Common myeloid progenitor, CD34-positive (primary cell): Measurements from ENCODE around the gene VIPR1.

Experiments
- CTCF ChIA-PET: fragments of 350-600 bp; sonication (Branson Sonifier 250); formaldehyde crosslinking; loops from one replicate; lab custom pipeline; 2021; ENCODE audit warnings: antibody characterized with exemption; lab: Charles Lee
- POLR2A ChIA-PET: fragments of 350-600 bp; sonication (Branson Sonifier 250); formaldehyde crosslinking; loops from one replicate; lab custom pipeline; 2021; ENCODE audit warnings: antibody characterized with exemption; lab: Charles Lee
- DNase-seq, 3 donors: peaks; one replicate each; pipeline versions ENCODE4 v3.0.0 to v3.0.0-alpha.2; 2013
- H3K27ac ChIP-seq, 2 experiments: 1 replicate in 1 of 2; 2 replicates in 1 of 2; pipeline ENCODE4 v1.7.0; 2013; ENCODE audit warnings: inconsistent platforms in 2 of 2, low read length in 2 of 2, mild to moderate bottlenecking in 2 of 2, low read depth in 1 of 2, moderate library complexity in 1 of 2; ENCODE audit not compliant: severe bottlenecking in 2 of 2, insufficient read depth in 1 of 2, poor library complexity in 1 of 2
- H3K27me3 ChIP-seq, 5 experiments: replicated peaks in 2 of 5; 1 replicate in 3 of 5; 2 replicates in 2 of 5; pipeline versions ENCODE4 v1.6.1 to v1.7.0; 2013; ENCODE audit warnings: low read length in 4 of 5, mild to moderate bottlenecking in 2 of 5, moderate library complexity in 2 of 5, inconsistent platforms in 1 of 5; ENCODE audit not compliant: insufficient read depth in 5 of 5, control insufficient read depth in 4 of 5
- H3K36me3 ChIP-seq, 4 experiments: 1 replicate in 2 of 4; 2 replicates in 2 of 4; pipeline versions ENCODE4 v1.6.1 to v1.7.0; 2013; ENCODE audit warnings: low read length in 3 of 4, control low read depth in 1 of 4, mild to moderate bottlenecking in 1 of 4; ENCODE audit not compliant: control insufficient read depth in 4 of 4, insufficient read depth in 4 of 4
- H3K4me1 ChIP-seq, 4 experiments: 1 replicate in 3 of 4; 2 replicates in 1 of 4; pipeline versions ENCODE4 v1.6.1 to v1.7.1; 2013; ENCODE audit warnings: low read length in 3 of 4, mild to moderate bottlenecking in 3 of 4, control low read depth in 1 of 4, inconsistent platforms in 1 of 4, moderate library complexity in 1 of 4; ENCODE audit not compliant: control insufficient read depth in 4 of 4, insufficient read depth in 4 of 4; ENCODE audit errors: control extremely low read depth in 1 of 4
- H3K4me3 ChIP-seq, 7 experiments: 1 replicate in 4 of 7; 2 replicates in 3 of 7; pipeline versions ENCODE4 v1.5.1 to v1.7.0; 2013; ENCODE audit warnings: mild to moderate bottlenecking in 7 of 7, low read length in 6 of 7, moderate library complexity in 6 of 7, inconsistent platforms in 2 of 7, low read depth in 2 of 7, control low read depth in 1 of 7; ENCODE audit not compliant: insufficient read depth in 4 of 7, control insufficient read depth in 1 of 7; ENCODE audit errors: extremely low read depth in 1 of 7
- H3K9me3 ChIP-seq, 5 experiments: 1 replicate in 4 of 5; 2 replicates in 1 of 5; pipeline versions ENCODE4 v1.6.1 to v1.7.1; 2013; ENCODE audit warnings: low read length in 4 of 5, mild to moderate bottlenecking in 2 of 5, inconsistent platforms in 1 of 5, low read depth in 1 of 5, moderate library complexity in 1 of 5; ENCODE audit not compliant: control insufficient read depth in 4 of 5, insufficient read depth in 2 of 5; ENCODE audit errors: control extremely low read depth in 1 of 5
- WGBS: methylation state at CpG from one replicate; pipeline ENCODE4 v1.1.5; 2013; ENCODE audit not compliant: insufficient coverage; 5-methylcytosine and 5-hydroxymethylcytosine counted together

The VIPR1 gene

DNA sequence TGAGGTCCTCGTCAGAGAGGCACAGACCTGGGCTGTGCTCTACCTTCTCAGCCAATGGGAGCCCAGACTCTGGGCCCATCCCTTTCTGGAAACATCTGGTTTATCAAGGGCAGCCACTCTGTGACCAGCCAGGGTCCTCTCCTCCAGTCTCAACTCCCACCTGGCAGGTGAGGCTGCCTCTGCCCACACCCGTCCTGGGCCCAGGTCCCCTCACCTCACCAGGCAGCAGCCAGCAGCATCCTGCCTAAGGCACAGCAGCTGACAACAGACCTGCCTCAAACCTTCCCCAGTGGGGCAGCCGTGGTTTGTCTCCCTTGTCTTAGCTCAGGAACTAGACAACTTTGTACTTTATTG, 8.7 kb upstream of the VIPR1 start:
- Histone ChIP-seq H3K9me3 (no peaks in the 10 kb centered on the region), H3K27ac (no peak overlapping the region), H3K27me3 (peaks cover 0 to 5% (median 4%) of the 10 kb centered on the region in 5 experiments), H3K4me1 (peaks cover 4 to 52% (median 18%) of the 10 kb centered on the region in 4 experiments), H3K4me3 (no peak overlapping the region), H3K36me3 (no peaks in the 10 kb centered on the region)
- no peak for DNase-seq
- POLR2A ChIA-PET = no interaction called here
- WGBS = 96% methylated on average over 2 of the region's 3 CpGs
- CTCF ChIA-PET = no interaction called here

- no peaks in the 10 kb centered on the region for H3K9me3 ChIP-seq
- ChIA-PET CTCF (no interaction called here), POLR2A (no interaction called here)
- peaks cover 1 to 20% (median 9%) of the 10 kb centered on the region in 5 experiments for H3K27me3 ChIP-seq
- no peaks in the 10 kb centered on the region for H3K36me3 ChIP-seq
- DNase-seq = no peak
- H3K4me1 ChIP-seq = peaks cover 4 to 38% (median 13%) of the 10 kb centered on the region in 4 experiments
- no peak overlapping the region for H3K4me3 ChIP-seq
- H3K27ac ChIP-seq = no peak overlapping the region
Observed at GRCh38 chr3:42495393-42495792, 7.0 kb upstream of the VIPR1 start.

DNA sequence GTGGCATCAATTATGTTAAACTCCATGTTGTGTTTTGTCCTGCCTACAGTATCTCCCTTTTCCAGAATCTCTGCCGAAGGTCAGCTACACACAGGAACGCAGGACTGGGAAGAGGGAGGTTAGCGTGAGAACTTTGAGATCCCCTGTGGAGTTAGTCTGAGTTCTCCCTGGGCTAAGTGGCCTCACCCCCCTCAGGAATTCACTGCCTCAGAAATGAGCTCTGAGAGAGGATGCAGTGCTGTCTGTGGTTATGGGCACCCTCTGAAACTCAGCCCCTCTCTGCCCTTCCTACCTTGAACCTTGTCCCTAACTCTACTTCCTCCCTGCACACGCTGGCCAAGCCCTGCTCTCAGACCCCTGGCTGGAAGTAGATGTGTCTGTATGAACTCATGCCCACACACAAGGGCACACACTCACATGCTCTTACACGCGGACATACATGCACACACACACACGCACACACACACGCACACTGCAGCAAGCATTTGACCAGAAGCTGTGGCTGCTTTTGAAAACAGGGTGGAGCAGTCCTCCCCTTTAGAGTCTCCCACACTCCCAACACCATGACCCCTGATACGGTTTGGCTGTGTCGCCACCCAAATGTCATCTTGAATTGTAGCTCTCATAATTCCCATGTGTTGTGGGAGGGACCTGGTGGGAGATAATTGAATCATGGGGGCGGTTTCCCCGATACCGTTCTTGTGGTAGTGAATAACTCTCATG, 5.3 kb upstream of the VIPR1 start:
- no peak for DNase-seq
- Histone ChIP-seq H3K4me3 (no peak overlapping the region), H3K27ac (no peak overlapping the region), H3K36me3 (no peaks in the 10 kb centered on the region), H3K9me3 (no peaks in the 10 kb centered on the region), H3K27me3 (peaks cover 4 to 38% (median 16%) of the 10 kb centered on the region in 5 experiments), H3K4me1 (peaks cover 4 to 31% (median 18%) of the 10 kb centered on the region in 4 experiments)
- 84% methylated on average over 9 of the region's 13 CpGs for WGBS
- CTCF ChIA-PET = interaction anchor here (1.0 to 1.2 kb wide), 2 partner anchors 10 to 28 kb away, joined by 3 to 4 read pairs; no protein-coding TSS in a partner anchor
- POLR2A ChIA-PET = no interaction called here

DNA sequence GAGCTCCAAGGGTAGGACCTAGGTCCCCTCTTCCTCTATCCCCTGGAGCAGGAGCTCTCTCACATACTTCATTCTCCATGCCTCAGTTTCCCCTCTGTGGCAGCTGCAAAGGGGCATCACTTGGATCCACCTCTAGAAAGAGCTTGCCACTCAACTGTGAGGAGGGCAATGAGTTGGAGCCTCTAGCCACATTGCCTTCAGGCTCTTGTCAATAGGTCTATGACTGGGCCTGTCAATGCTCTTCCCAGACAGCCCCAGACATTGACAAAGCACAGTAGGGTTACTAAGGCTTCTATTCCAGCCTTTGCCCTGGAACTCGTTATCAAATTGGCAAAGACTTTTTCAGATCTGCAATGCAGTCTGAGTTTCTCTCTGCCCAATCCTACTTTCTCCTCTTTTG, 4.4 kb upstream of the VIPR1 start:
- no peak overlapping the region for H3K27ac ChIP-seq
- H3K27me3 ChIP-seq = peaks cover 4 to 40% (median 16%) of the 10 kb centered on the region in 5 experiments
- no peaks in the 10 kb centered on the region for H3K9me3 ChIP-seq
- no peaks in the 10 kb centered on the region for H3K36me3 ChIP-seq
- WGBS = 86% methylated on average over 1 of the region's 1 CpG
- H3K4me3 ChIP-seq = no peak overlapping the region
- peaks cover 0 to 26% (median 18%) of the 10 kb centered on the region in 4 experiments for H3K4me1 ChIP-seq
- ChIA-PET CTCF (interaction anchor here (0.6 to 1.2 kb wide), 4 partner anchors 9 to 45 kb away, joined by 3 to 6 read pairs (median 4); no protein-coding TSS in a partner anchor), POLR2A (no interaction called here)
- DNase-seq = no peak

- Histone ChIP-seq H3K27me3 (peaks cover 4 to 43% (median 16%) of the 10 kb centered on the region in 5 experiments), H3K4me1 (peaks cover 0 to 23% (median 21%) of the 10 kb centered on the region in 4 experiments), H3K36me3 (no peaks in the 10 kb centered on the region), H3K27ac (no peak overlapping the region), H3K9me3 (no peaks in the 10 kb centered on the region), H3K4me3 (no peak overlapping the region)
- WGBS = 98% methylated on average over 8 of the region's 13 CpGs
- ChIA-PET CTCF (interaction anchor here (0.5 to 1.0 kb wide), 2 partner anchors 41 to 378 kb away, joined by 3 read pairs; no protein-coding TSS in a partner anchor), POLR2A (no interaction called here)
- no peak for DNase-seq
Observed at GRCh38 chr3:42498791-42499477, 3.5 kb upstream of the VIPR1 start.

DNA sequence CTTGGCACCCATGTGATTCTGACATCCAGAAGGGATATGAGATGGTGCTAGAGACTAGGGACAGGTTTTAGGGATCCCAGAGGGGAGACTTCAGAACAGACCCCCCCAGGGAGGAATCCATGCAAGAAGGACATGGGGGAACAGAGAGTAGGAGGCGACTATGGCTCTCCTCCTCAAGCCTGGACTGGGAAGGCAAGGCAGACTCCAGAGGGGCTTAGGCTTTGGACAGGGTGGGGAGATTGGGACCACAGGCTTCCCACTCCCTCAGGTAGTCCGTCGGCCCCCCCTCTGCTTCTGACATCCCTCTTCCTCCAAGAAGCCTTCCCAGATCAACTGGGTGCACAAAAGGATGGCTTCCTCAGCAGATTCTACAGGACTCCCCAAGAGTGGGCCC, 3.0 kb upstream of the VIPR1 start:
- H3K4me3 ChIP-seq = no peak overlapping the region
- H3K4me1 ChIP-seq = peaks cover 0 to 28% (median 21%) of the 10 kb centered on the region in 4 experiments
- POLR2A ChIA-PET = no interaction called here
- no peak for DNase-seq
- 100% methylated on average over 1 of the region's 3 CpGs for WGBS
- no peaks in the 10 kb centered on the region for H3K9me3 ChIP-seq
- CTCF ChIA-PET = interaction anchor here (1.0 kb wide), 1 partner anchor 41 kb away, joined by 3 read pairs; no protein-coding TSS in a partner anchor
- peaks cover 4 to 43% (median 16%) of the 10 kb centered on the region in 5 experiments for H3K27me3 ChIP-seq
- no peak overlapping the region for H3K27ac ChIP-seq
- no peaks in the 10 kb centered on the region for H3K36me3 ChIP-seq

DNA sequence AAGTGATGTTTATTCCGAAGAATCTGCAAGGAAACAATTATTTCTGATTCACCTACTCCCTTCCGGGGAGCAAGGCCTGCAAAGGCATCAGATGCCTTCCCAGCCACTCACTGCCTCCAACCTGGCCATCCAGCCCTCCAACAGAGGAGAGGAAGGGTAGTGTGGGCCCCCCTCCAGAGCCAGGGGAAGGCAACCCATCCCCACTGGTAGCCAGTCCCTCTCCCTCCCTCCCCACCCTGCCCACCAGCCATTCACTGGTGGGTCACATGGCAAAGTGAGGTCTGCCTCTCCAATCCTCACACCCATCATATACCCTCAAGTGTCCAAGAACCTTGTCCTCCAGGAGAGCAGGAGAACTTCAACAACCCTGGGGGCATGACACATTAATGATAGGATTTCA, 2.4 kb upstream of the VIPR1 start:
- H3K36me3 ChIP-seq = no peaks in the 10 kb centered on the region
- no peaks in the 10 kb centered on the region for H3K9me3 ChIP-seq
- POLR2A ChIA-PET = no interaction called here
- no peak for DNase-seq
- WGBS = 90% methylated on average over 2 of the region's 2 CpGs
- H3K4me3 ChIP-seq = no peak overlapping the region
- H3K27ac ChIP-seq = no peak overlapping the region
- CTCF ChIA-PET = interaction anchor here (0.5 to 3.2 kb wide), 7 partner anchors 8 to 1712 kb away, joined by 3 to 21 read pairs (median 7); no protein-coding TSS in a partner anchor
- H3K27me3 ChIP-seq = peaks cover 4 to 43% (median 16%) of the 10 kb centered on the region in 5 experiments
- H3K4me1 ChIP-seq = peaks cover 0 to 33% (median 21%) of the 10 kb centered on the region in 4 experiments
